K562 (cell line): Measurements from ENCODE around the gene MEF2C. TPM values are rescaled to one million over a fixed set of nuclear protein-coding genes. Genes with fewer than 3 reads are reported as not detected.

Experiments used
- ATAC-seq: fragments of 200-7000 bp; cut with Tn5 transposase; 3 replicates; pipeline ENCODE4 v1.9.1; 2020; ENCODE audit warnings: moderate library complexity
- BruUV-seq: library from RNA; stranded (reverse); fragments of 400-500 nt; replicated peaks from 2 replicates; lab custom pipeline; 2021; lab: Mats Ljungman, UMichigan
- CTCF ChIA-PET: fragments of 300-600 bp; formaldehyde crosslinking; extraction: SDS; loops from one replicate; lab custom pipeline; 2021; ENCODE audit warnings: low intra/inter-chr PET ratio; lab: Yijun Ruan, JAX
- POLR2A ChIA-PET: fragments of 300-600, 350-650 bp; sonication (Branson Sonifier 250); formaldehyde crosslinking; extraction: SDS; loops from one replicate; lab custom pipeline; 2021; ENCODE audit warnings: antibody characterized with exemption, inconsistent platforms; lab: Yijun Ruan, JAX
- DNase-seq, 4 experiments: peaks; one replicate each; pipeline versions ENCODE4 v3.0.0 to v3.0.0-alpha.2; 2011 to 2018; ENCODE audit warnings: low spot score in 3 of 4, mixed read lengths in 3 of 4; ENCODE audit errors: extremely low read depth in 1 of 4
- FAIRE-seq: peaks from 2 replicates; lab custom pipeline; 2011; peaks lifted over from hg19 to GRCh38; lab: Jason Lieb, UNC
- H2AFZ ChIP-seq: 2 replicates; pipeline ENCODE4 v1.6.0; 2011; ENCODE audit warnings: low read depth, low read length, control low read depth, inconsistent platforms
- H3K27ac ChIP-seq: fragments of 200-600 bp; 3 replicates; pipeline ENCODE4 v1.8.0; 2011; ENCODE audit warnings: low read depth, mild to moderate bottlenecking, control low read depth, inconsistent platforms, low read length, moderate library complexity, mixed read lengths; ENCODE audit errors: extremely low read depth
- H3K27me3 ChIP-seq, 2 experiments: fragments of 300-600 bp in 1 of 2; 2 replicates in 1 of 2; 3 replicates in 1 of 2; pipeline versions ENCODE4 v1.6.0 to v1.8.0; 2011; ENCODE audit warnings: inconsistent platforms in 2 of 2, low read length in 2 of 2, mild to moderate bottlenecking in 1 of 2, mixed read lengths in 1 of 2, moderate library complexity in 1 of 2; ENCODE audit not compliant: control insufficient read depth in 2 of 2, insufficient read depth in 2 of 2
- H3K36me3 ChIP-seq: fragments of 300-600 bp; 3 replicates; pipeline ENCODE4 v1.8.0; 2011; ENCODE audit warnings: mild to moderate bottlenecking, low read length, inconsistent platforms; ENCODE audit not compliant: control insufficient read depth, insufficient read depth
- H3K4me1 ChIP-seq, 2 experiments: fragments of 200-600 bp in 1 of 2; replicated peaks in 1 of 2; 2 replicates in 1 of 2; 3 replicates in 1 of 2; pipeline versions ENCODE4 v1.5.1 to v1.8.0; 2011; ENCODE audit warnings: inconsistent platforms in 2 of 2, low read length in 2 of 2, mild to moderate bottlenecking in 1 of 2, mixed read lengths in 1 of 2, moderate library complexity in 1 of 2; ENCODE audit not compliant: control insufficient read depth in 2 of 2, insufficient read depth in 2 of 2
- H3K4me2 ChIP-seq: 2 replicates; pipeline ENCODE4 v1.6.1; 2011; ENCODE audit warnings: low read length, control low read depth, inconsistent platforms, mixed read lengths; ENCODE audit not compliant: insufficient read depth
- H3K4me3 ChIP-seq: fragments of 200-600 bp; sonication (generic), shearing (Covaris generic); 2 replicates; pipeline ENCODE4 v1.5.1; 2016; ENCODE audit warnings: control low read depth, inconsistent platforms
- H3K79me2 ChIP-seq: fragments of 200-600 bp; 3 replicates; pipeline ENCODE4 v1.8.0; 2011; ENCODE audit warnings: low read length, inconsistent platforms; ENCODE audit not compliant: control insufficient read depth, insufficient read depth
- H3K9ac ChIP-seq, 2 experiments: 2 replicates each; pipeline versions ENCODE4 v1.6.0 to v1.6.1; 2011; ENCODE audit warnings: low read depth in 2 of 2, low read length in 2 of 2, control low read depth in 1 of 2, inconsistent platforms in 1 of 2, mild to moderate bottlenecking in 1 of 2, mixed read lengths in 1 of 2; ENCODE audit not compliant: insufficient read depth in 1 of 2
- H3K9me1 ChIP-seq: one replicate; pipeline ENCODE4 v1.6.0; 2011; ENCODE audit warnings: inconsistent platforms, mild to moderate bottlenecking, low read length, moderate library complexity; ENCODE audit not compliant: control insufficient read depth, insufficient read depth
- H3K9me3 ChIP-seq: replicated peaks from 2 replicates; pipeline ENCODE4 v1.5.1; 2011; ENCODE audit warnings: low read depth, low read length, inconsistent platforms; ENCODE audit not compliant: control insufficient read depth, insufficient read depth
- H4K20me1 ChIP-seq: replicated peaks from 2 replicates; pipeline ENCODE4 v1.6.1; 2011; ENCODE audit warnings: low read length, inconsistent platforms, mixed read lengths; ENCODE audit not compliant: control insufficient read depth, insufficient read depth
- CC2D1A ChIP-seq: fragments of 450-650 bp; IDR thresholded peaks from 2 replicates; pipeline ENCODE4 v1.6.1; 2017; ENCODE audit warnings: mild to moderate bottlenecking
- FUS ChIP-seq: fragments of 200-400 bp; formaldehyde crosslinking; optimal IDR thresholded peaks from 2 replicates; pipeline ENCODE3; 2017; ENCODE audit warnings: low read depth, low read length
- HNRNPL ChIP-seq: fragments of 200-400 bp; formaldehyde crosslinking; IDR thresholded peaks from 2 replicates; pipeline ENCODE4 v1.6.1; 2017; ENCODE audit warnings: low read depth, mild to moderate bottlenecking, low read length
- KAT7 ChIP-seq: sonication (generic); formaldehyde crosslinking; IDR thresholded peaks from 2 replicates; pipeline ENCODE4 v1.8.0; 2022; ENCODE audit warnings: missing genetic modification reagents, mild to moderate bottlenecking, borderline replicate concordance
- MEIS2 ChIP-seq: fragments of 450-650 bp; IDR thresholded peaks from 2 replicates; pipeline ENCODE4 v1.6.1; 2014; ENCODE audit warnings: mild to moderate bottlenecking; ENCODE audit not compliant: partially characterized antibody
- MTA3 ChIP-seq: fragments of 450-650 bp; formaldehyde crosslinking; IDR thresholded peaks from 2 replicates; pipeline ENCODE4 v1.6.1; 2017; ENCODE audit warnings: mild to moderate bottlenecking, borderline replicate concordance
- RAD21 ChIP-seq, 2 experiments: fragments of 250-450 bp in 1 of 2; fragments of 450-650 bp in 1 of 2; sonication (Bioruptor Pico) in 1 of 2; formaldehyde crosslinking in 1 of 2; IDR thresholded peaks in 1 of 2; conservative IDR thresholded peaks in 1 of 2; 2 replicates each; pipeline versions ENCODE4 v1.4.0 to v1.8.0; 2020 to 2022; ENCODE audit warnings: mild to moderate bottlenecking in 2 of 2, moderate library complexity in 1 of 2
- RFX5 ChIP-seq: IDR thresholded peaks from 2 replicates; pipeline ENCODE4 v1.6.1; 2011; ENCODE audit warnings: low read depth, mild to moderate bottlenecking, improper control_type of control experiment, low read length
- SMARCC2 ChIP-seq: fragments of 450-650 bp; IDR thresholded peaks from 2 replicates; pipeline ENCODE4 v1.6.1; 2017; ENCODE audit warnings: antibody characterized with exemption, moderate library complexity, mild to moderate bottlenecking, low read depth
- ZNF232 ChIP-seq: sonication (generic); formaldehyde crosslinking; IDR thresholded peaks from 2 replicates; pipeline ENCODE4 v1.8.0; 2022; ENCODE audit warnings: mild to moderate bottlenecking, missing genetic modification reagents
- ZNF445 ChIP-seq: fragments of 250-450 bp; sonication (Bioruptor Pico); IDR thresholded peaks from 2 replicates; pipeline ENCODE4 v1.4.0; 2020; ENCODE audit warnings: low read depth, mild to moderate bottlenecking, moderate library complexity
- WGBS: fragments of 100-300 bp; shearing (Covaris generic); methylation state at CpG from one replicate; pipeline ENCODE4 v1.1.6; 2016; ENCODE audit warnings: low coverage, mixed read lengths; ENCODE audit not compliant: insufficient coverage; ENCODE audit errors: missing lambda C conversion rate; 5-methylcytosine and 5-hydroxymethylcytosine counted together
- in situ Hi-C: fragments of 300-500 bp; cut with MboI; formaldehyde crosslinking; loops from 4 replicates; pipeline ENCODE4 v1.15.0; 2018; ENCODE audit warnings: inconsistent platforms, mixed read lengths
- intact Hi-C: fragments of 100-400 bp; cut with micrococcal nuclease; formaldehyde crosslinking; loops from 2 replicates; pipeline ENCODE4 v1.14.2; 2022
- polyA plus RNA-seq, 8 experiments: library from polyadenylated mRNA; depleted of rRNA in 4 of 8; stranded (reverse) in 5 of 8; unstranded in 3 of 8; fragments of >200 nt; fragmentation: Nextera tagmentation in 2 of 8; fragmentation: Illumina TruSeq in 1 of 8; extraction: Ambion mirVana in 2 of 8; extraction: Trizol in 1 of 8; gene quantifications; 2 replicates each; pipeline versions ENCODE4 v1.2.1 to v1.2.3, GENCODE V29; 2011 to 2014; ENCODE audit warnings: inconsistent platforms in 1 of 8, missing spikeins in 1 of 8
- total RNA-seq, 7 experiments: library from RNA; depleted of rRNA in 6 of 7; stranded (reverse); fragments of >200 nt in 6 of 7; fragmentation: Illumina TruSeq in 2 of 7; extraction: Trizol in 2 of 7; gene quantifications; 2 replicates each; pipeline versions ENCODE4 v1.2.1 to v1.2.3, GENCODE V29; 2011 to 2021; ENCODE audit warnings: low replicate concordance in 1 of 7
- TF ChIP-seq, protein P1 (sequence below): fragments of 250-450 bp; sonication (Bioruptor Pico); IDR thresholded peaks from 2 replicates; pipeline ENCODE4 v1.5.0; 2021; ENCODE audit warnings: mild to moderate bottlenecking, moderate library complexity
- TF ChIP-seq, protein P2 (sequence below): fragments of 450-650 bp; formaldehyde crosslinking; IDR thresholded peaks from 2 replicates; pipeline ENCODE4 v1.4.0; 2020; ENCODE audit warnings: mild to moderate bottlenecking, moderate library complexity
- TF ChIP-seq, protein P3 (sequence below): fragments of 150-350 bp; conservative IDR thresholded peaks from 2 replicates; pipeline ENCODE4 v1.6.1; 2014; ENCODE audit warnings: low read length

The MEF2C gene
- total and polyA plus RNA-seq, 9 of the 15 experiments (the other 6 are each of a cell fraction or from before 2014, with no cell fraction given), result 25.1 to 67.8 (median 58.3) TPM

DNA sequence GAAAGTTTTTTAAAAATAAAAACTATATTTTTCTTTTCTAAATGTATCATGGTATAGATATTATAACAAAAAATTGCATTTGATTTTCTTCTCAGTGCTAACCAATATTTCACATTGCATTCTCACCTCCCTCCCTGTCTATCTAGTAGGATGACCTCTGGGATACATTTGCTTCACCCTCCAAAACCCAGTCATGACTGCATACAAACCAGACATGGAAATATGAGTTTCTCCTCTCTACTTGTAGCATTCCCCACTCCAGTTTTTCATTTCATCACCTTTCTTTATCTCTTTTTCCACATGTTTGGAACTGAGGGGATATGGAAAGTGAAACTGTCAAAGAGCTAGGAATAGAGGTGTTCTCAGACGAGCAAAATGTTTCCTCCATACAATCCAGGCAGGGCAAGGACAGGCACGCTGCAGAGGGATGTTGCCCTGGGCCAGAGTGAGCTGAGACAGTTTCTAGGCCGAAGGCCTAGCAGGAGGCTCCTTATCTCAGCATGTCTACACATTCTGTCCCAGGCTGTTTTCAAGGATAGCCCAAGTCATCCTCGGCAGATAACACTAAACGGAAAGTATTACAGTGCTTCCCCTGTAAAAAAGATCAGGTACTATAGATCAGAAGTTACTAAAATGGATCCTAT, 46.7 kb downstream of the MEF2C start:
- ChIA-PET CTCF (no interaction called here), POLR2A (interaction anchor here (1.0 to 1.3 kb wide), 2 partner anchors 16 to 70 kb away, joined by 3 read pairs; no protein-coding TSS in a partner anchor)
- no peaks in the 10 kb centered on the region for H3K9me1 ChIP-seq
- DNase-seq (peak; percentile 24 to 89 (median 52)), FAIRE-seq (peak; percentile 95), ATAC-seq (peak; percentile 95)
- no peaks in the 10 kb centered on the region for H3K27me3 ChIP-seq
- H3K79me2 ChIP-seq, result peaks cover 49% of the 10 kb centered on the region
- peak overlapping the region; percentile 56 for H3K27ac ChIP-seq
- intact Hi-C loops, result loop anchor here (10.0 kb wide), 1 partner anchor 102 kb away; no protein-coding TSS in a partner anchor
- in situ Hi-C loops, result no loop called here
- H3K36me3 ChIP-seq, result peaks cover 4% of the 10 kb centered on the region; the same call in 1 of the 3 replicates
- peak overlapping the region; percentile 52 for H2AFZ ChIP-seq
- BruUV-seq, result no TSS peak
- peaks cover 0 to 6% of the 10 kb centered on the region in 2 experiments; a peak in 2 of 5 replicates for H3K4me1 ChIP-seq
- peak overlapping the region; percentile 56 for H3K4me2 ChIP-seq
- WGBS, result 4% methylated on average over 5 of the region's 5 CpGs
- peak overlapping the region; percentile 9 to 14; a peak in 2 of 4 replicates for H3K9ac ChIP-seq
- no peak overlapping the region for H3K4me3 ChIP-seq
- no peaks in the 10 kb centered on the region for H4K20me1 ChIP-seq
- no peaks in the 10 kb centered on the region for H3K9me3 ChIP-seq
- TF ChIP-seq RFX5 (no peak), FUS (no peak), MEIS2 (peak; percentile 20), ZNF232 (CRISPR knock-in tag) (no peak), RAD21 (CRISPR knock-in tag; conservative IDR thresholded peaks at IDR 0.05 in 1 of 2, IDR thresholded peaks at IDR 0.05 in 1 of 2) (peak in 1 of 2 experiments; percentile 23; a peak in 2 of 4 replicates), CC2D1A (peak; percentile 83; the same call in 1 of the 2 replicates), KAT7 (CRISPR knock-in tag) (peak; percentile 44; the same call in 1 of the 2 replicates), MTA3 (no peak), SMARCC2 (peak; percentile 52; the same call in 1 of the 2 replicates), HNRNPL (no peak), ZNF445 (CRISPR knock-in tag) (no peak)
- TF ChIP-seq, protein P1, sequence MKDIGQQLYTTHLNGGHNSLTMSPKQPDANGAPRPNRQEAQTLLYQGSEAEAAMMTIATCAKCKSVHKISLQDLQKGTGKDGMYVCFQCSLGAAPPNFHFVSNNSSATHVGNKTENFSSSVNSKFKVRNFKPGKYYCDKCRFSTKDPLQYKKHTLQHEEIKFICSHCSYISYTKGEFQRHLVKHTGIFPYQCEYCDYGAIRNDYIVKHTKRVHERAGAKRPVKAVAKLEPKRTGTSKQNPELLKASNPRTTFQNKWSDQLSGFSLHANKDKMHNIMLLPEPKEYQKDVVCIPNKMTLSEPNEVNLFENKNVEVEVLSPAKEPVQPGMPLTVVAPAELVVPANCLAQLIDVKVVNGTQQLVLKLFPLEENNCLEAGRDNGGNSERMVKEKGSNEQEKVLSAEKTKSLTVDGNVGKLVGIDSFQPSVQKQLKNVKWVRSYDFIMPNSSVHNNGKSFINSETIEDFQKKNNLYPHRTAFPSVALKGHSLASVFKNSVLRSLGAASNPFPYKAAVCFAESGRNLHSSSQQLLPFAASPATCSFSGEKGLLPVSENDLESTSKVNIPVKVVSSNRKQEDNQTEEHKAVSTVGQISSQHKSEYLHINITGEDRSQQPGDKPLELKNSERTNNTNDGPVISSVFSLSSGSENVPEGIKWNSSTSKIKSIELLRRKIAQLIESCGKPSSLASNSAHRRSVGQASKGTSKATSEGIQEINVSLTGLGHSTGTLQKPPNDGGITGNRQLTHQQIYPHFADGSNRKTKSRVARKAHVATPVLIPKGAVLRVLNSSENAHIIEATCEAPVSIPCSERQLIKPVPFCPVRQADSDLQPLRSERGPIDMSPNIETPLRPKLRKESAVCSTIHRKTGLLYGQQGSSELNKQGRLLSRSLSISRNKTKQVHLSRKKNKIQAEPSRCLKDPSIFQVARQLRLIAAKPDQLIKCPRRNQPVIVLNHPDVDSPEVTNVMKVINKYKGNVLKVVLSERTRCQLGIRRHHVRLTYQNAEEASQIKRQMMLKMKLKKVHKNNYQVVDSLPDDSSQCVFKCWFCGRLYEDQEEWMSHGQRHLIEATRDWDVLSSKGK (CRISPR knock-in tag), result no peak
- TF ChIP-seq, protein P2, sequence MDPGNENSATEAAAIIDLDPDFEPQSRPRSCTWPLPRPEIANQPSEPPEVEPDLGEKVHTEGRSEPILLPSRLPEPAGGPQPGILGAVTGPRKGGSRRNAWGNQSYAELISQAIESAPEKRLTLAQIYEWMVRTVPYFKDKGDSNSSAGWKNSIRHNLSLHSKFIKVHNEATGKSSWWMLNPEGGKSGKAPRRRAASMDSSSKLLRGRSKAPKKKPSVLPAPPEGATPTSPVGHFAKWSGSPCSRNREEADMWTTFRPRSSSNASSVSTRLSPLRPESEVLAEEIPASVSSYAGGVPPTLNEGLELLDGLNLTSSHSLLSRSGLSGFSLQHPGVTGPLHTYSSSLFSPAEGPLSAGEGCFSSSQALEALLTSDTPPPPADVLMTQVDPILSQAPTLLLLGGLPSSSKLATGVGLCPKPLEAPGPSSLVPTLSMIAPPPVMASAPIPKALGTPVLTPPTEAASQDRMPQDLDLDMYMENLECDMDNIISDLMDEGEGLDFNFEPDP, result no peak
- TF ChIP-seq, protein P3, sequence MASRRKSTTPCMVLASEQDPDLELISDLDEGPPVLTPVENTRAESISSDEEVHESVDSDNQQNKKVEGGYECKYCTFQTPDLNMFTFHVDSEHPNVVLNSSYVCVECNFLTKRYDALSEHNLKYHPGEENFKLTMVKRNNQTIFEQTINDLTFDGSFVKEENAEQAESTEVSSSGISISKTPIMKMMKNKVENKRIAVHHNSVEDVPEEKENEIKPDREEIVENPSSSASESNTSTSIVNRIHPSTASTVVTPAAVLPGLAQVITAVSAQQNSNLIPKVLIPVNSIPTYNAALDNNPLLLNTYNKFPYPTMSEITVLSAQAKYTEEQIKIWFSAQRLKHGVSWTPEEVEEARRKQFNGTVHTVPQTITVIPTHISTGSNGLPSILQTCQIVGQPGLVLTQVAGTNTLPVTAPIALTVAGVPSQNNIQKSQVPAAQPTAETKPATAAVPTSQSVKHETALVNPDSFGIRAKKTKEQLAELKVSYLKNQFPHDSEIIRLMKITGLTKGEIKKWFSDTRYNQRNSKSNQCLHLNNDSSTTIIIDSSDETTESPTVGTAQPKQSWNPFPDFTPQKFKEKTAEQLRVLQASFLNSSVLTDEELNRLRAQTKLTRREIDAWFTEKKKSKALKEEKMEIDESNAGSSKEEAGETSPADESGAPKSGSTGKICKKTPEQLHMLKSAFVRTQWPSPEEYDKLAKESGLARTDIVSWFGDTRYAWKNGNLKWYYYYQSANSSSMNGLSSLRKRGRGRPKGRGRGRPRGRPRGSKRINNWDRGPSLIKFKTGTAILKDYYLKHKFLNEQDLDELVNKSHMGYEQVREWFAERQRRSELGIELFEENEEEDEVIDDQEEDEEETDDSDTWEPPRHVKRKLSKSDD, result no peak
